HG03095 (cell line): ENCODE measurements around the gene FAM153A.
"Not testable (repeated sequence)": the region's sequence is repeated elsewhere in the genome, so short reads cannot be mapped to it uniquely, and the experiment has no call there.

Source experiments
- ATAC-seq: cut with Tn5 transposase; IDR thresholded peaks from one replicate; pipeline ENCODE4 v1.9.1; 2021; ENCODE audit warnings: moderate library complexity; ENCODE audit not compliant: unreplicated experiment

The FAM153A gene

GRCh38 chr5:177782792-177783633 lies at the start of gene FAM153A:
FAM153A (minus strand) TSS chr5:177782899.
- not testable (repeated sequence) for ATAC-seq

DNA sequence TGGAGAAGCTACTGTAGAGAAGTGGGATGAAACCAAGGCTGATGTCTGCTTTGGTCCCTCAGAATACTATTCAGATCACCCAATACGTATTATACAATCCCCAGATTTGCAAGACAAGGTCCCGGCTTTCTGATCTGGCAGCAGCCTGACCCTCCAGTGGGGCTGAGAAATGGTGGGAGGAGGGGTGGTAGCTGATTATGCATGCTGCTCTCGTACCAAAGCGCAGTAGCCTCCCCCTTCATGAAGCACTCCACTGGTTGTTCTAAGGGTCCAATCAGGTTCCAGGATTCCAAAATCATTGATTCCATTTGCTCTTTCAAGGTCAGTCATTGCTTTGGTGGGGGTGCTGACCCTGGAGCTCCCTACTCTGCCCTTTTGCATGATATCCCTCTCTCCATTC lies 49.6 kb upstream of the FAM153A start:
- not testable (repeated sequence) for ATAC-seq

GRCh38 chr5:177826073-177826472 lies 43.4 kb upstream of the FAM153A start:
- ATAC-seq, result not testable (repeated sequence)

DNA sequence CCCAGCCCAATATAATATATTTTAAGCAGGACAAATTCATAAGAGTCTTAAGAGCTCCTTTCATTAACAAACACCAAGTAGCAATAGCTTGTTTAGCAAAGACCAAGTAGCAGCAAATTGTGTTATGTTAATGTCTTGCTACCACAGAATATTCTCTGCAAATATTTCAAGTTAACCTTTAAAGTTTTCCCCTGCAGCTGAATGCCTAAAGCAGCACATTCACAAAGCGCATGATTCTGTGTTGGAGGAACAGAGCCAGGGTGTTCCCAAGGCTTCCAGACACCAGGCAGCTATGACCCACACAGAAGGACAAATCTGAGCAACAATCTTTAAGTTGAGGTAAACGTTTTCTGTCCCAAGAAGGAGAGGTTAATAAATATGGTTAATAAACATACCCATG lies 42.1 kb upstream of the FAM153A start:
- not testable (repeated sequence) for ATAC-seq

GRCh38 chr5:177822489-177822888 lies 39.8 kb upstream of the FAM153A start:
- not testable (repeated sequence) for ATAC-seq

- not testable (repeated sequence) for ATAC-seq
Observed at GRCh38 chr5:177819664-177820063, 37.0 kb upstream of the FAM153A start.

DNA sequence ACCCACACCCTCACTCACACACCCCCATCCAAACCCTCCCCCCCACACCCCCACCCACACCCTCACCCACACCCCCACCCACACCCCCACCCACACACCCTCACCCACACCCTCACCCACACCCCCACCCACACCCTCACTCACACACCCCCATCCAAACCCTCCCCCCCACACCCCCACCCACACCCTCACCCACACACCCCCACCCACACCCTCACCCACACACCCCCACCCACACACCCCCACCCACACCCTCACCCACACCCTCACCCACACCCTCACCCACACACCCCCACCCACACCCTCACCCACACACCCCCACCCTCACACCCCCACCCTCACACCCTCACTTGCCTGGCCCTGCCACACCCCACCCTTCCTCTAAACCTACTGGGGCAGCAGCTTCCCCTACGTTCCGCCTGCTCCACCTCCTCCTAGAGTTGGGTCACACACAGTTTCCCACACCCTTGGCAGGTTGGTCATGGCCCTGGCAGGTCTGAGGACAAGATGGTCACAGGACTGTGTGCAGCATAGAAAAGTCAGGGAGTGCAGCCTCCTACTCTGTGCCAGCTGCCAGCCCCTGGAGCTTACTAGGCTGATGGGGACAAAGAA lies 30.2 kb upstream of the FAM153A start:
- not testable (repeated sequence) for ATAC-seq

- ATAC-seq, result not testable (repeated sequence)
Observed at GRCh38 chr5:177812160-177812743, 29.6 kb upstream of the FAM153A start.

DNA sequence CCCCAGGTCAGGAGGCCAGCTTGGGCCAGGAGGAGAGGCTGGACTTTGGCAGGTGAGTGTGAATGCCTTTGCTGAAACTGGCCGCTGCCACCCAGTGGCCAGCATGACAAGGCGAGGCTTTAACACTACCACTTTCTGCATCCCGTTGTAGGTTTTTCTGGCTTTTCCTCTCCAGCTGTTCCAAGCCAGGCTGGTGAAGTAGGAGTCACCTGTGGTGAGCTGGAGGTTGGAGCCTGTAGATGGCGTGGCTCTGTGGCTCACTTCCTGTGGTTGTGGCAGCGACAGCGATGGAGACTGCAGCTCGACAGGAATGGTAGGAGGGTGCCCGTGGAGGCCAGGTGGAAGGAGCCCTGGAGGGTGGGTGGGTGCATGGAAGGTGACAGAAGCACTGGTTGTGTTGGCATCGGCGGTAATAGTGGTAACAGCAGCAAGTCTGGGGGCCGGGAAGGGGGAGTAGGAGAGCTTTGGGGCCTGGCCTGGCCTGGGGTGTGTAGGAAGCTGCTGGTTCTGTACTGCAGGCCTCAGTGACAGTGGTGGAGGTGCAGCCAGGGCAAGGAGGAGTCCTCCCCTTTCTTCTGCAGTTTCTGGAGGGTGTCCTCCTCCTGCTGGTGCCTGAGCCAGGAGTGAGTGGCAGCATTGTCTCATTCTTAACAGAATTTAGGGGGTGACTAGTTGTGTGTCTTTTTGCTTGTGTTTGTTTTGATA lies 26.7 kb upstream of the FAM153A start:
- not testable (repeated sequence) for ATAC-seq

DNA sequence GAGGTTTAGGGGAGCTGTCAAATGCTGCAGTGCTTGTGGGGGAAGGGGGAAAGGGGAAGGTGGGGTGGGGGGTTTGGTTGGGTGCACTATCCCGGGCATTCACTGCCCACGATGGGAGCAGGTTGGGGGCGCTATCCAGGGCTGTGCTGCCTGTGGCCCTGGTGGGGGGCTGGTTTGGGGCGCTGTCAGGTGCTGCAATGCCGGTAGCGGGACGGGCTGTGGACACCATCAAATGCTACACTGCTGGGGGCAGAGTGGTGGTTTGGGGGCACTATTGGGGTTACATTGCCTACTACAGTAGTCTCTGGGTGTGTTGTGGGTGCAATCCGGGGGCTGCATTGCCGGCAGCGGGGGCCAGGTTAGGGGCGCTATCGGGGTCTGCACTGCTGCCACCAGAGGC lies 25.7 kb upstream of the FAM153A start:
- ATAC-seq, result not testable (repeated sequence)

- ATAC-seq, result not testable (repeated sequence)
Observed at GRCh38 chr5:177807265-177807664, 24.6 kb upstream of the FAM153A start.

DNA sequence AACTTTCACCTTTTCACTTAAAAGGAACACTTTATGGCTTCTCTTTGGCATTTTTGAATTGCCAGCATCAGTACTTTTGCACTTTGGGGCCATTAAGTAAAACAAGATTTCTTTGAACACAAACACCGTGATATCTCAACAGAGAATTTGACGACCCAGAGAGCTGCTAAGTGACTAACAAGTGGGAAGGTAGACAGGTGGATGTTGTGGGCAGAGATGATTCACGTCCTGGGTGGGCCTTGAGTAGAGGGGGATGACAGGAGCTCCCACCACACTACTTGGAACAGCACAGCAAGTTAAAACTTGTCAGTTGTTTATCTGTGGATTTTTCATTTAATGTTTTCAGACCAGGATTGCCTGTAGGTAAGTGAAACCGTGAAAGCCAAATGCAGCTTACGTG lies 18.7 kb upstream of the FAM153A start:
- ATAC-seq, result not testable (repeated sequence)

GRCh38 chr5:177798237-177798840 lies 15.6 kb upstream of the FAM153A start:
- not testable (repeated sequence) for ATAC-seq

GRCh38 chr5:177793272-177793671 lies 10.6 kb upstream of the FAM153A start:
- not testable (repeated sequence) for ATAC-seq

DNA sequence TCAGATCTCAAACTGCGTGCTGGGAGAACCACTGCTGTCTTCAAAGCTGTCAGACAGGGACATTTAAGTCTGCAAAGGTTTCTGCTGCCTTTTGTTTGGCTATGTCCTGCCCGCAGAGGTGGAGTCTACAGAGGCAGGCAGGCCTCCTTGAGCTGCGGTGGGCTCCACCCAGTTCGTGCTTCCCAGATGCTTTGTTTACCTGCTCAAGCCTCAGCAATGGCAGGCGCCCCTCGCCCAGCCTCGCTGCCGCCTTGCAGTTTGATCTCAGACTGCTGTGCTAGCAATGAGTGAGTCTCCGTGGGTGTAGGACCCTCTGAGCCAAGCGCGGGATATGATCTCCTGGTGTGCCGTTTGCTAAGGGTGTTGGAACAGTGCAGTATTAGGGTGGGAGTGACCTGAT lies 8.9 kb upstream of the FAM153A start:
- not testable (repeated sequence) for ATAC-seq

- ATAC-seq, result not testable (repeated sequence)
Observed at GRCh38 chr5:177782169-177782568, 530 bp downstream of the FAM153A start.

DNA sequence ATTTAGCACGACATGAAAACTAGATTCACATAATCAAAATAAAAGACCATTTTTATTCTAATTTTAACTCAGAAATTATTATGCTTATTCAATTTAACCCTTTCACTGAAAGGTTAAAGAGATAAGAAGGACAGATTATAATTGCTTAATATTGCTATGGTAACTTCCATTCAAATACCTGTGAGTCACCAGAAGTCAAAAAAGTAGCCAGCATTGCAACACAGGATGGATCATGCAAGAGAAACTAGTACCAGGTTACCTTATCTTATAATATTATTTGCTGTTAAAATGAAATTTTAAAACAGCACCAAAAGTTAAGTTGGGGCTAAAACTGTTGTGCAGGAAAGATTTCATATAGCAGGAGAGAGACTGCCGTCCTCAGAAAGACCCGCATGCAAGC lies 11.5 kb downstream of the FAM153A start:
- not testable (repeated sequence) for ATAC-seq

DNA sequence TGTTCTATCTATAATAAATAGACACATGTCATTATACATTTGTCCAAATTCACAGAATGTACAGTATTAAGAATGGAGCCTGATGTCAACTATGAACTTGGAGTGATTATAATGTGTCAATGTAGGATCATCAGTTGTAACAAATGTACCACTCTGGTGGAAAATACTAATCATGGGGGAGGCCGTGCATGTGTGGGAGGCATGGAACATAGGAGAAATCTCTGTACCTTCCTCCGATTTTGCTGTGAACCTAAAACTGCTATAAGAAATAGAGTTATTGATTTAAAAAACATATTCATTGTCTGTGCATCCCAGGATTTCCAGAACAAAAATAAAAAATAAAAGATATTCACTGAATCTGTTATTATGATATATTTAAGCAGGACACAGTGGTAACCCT lies 12.1 kb downstream of the FAM153A start:
- not testable (repeated sequence) for ATAC-seq

DNA sequence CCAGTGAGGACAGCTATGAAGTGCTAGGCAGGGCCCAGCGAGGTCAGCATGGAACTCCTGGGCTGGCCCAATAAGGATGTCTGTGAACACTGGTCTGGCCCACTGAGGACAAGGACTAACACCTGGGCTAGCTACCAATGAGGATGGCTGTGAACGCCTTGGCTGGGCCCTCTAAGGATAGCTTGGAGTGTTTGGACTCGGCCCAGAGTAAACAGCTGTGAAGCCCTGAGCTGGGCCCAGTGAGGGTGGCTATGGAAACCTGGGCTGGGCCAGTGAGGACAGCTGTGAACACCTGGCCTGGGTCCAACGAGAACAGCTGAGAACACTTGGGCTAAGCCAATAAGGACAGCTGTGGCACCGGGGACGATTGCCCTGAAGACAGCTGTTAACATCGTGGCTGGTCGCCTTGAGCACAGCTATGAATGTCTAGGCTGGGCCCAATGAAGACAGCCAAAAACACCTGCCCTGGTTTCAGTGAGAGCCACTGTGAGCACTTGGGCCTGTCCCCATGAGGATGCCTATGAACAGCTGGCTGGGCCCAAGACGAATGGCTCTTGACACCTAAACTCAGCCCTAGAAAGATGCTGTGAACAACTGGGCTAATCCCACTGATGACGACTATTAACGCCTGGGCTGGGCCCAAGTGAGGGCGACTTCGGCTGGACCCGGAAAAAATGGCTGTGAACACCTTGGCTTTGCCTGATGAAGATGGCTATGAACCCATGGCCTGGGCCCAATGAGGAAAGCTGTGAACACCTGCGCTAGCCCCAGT lies 18.8 kb downstream of the FAM153A start:
- ATAC-seq, result not testable (repeated sequence)

GRCh38 chr5:177760954-177761353 lies 21.7 kb downstream of the FAM153A start:
- not testable (repeated sequence) for ATAC-seq
